Keratinocyte (primary cell): ENCODE results near the gene GAB2. TPM values are rescaled to one million over a fixed set of nuclear protein-coding genes. Genes with fewer than 3 reads are reported as not detected.

Experiments
- DNase-seq: peaks from one replicate; pipeline ENCODE4 v3.0.0-alpha.2; 2011; ENCODE audit warnings: low read depth, missing footprints, low spot score
- FAIRE-seq: peaks from 2 replicates; lab custom pipeline; 2011; peaks lifted over from hg19 to GRCh38; lab: Jason Lieb, UNC
- H2AFZ ChIP-seq: 2 replicates; pipeline ENCODE4 v1.6.0; 2012; ENCODE audit warnings: low read length, control low read depth, inconsistent platforms; ENCODE audit not compliant: control insufficient read depth
- H3K27ac ChIP-seq: 2 replicates; pipeline ENCODE4 v1.5.1; 2011; ENCODE audit warnings: low read length; ENCODE audit not compliant: control insufficient read depth, insufficient read depth
- H3K27me3 ChIP-seq: 3 replicates; pipeline ENCODE4 v1.6.0; 2011; ENCODE audit warnings: low read length; ENCODE audit not compliant: control insufficient read depth, insufficient read depth; ENCODE audit errors: extremely low read depth
- H3K36me3 ChIP-seq, 2 experiments: 2 replicates in 1 of 2; 3 replicates in 1 of 2; pipeline ENCODE4 v1.5.1; 2011; ENCODE audit warnings: low read length in 2 of 2, mild to moderate bottlenecking in 1 of 2; ENCODE audit not compliant: control insufficient read depth in 2 of 2, insufficient read depth in 2 of 2; ENCODE audit errors: extremely low read depth in 1 of 2
- H3K4me1 ChIP-seq: 3 replicates; pipeline ENCODE4 v1.5.1; 2011; ENCODE audit warnings: low read length; ENCODE audit not compliant: control insufficient read depth, insufficient read depth; ENCODE audit errors: extremely low read depth
- H3K4me2 ChIP-seq: 3 replicates; pipeline ENCODE4 v1.6.0; 2011; ENCODE audit warnings: low read depth, low read length; ENCODE audit not compliant: control insufficient read depth, insufficient read depth; ENCODE audit errors: extremely low read depth
- H3K4me3 ChIP-seq, 3 experiments: fragments of 200-600 bp in 1 of 3; sonication (generic) in 1 of 3; 2 replicates in 2 of 3; 3 replicates in 1 of 3; pipeline ENCODE4 v1.5.1; 2011 to 2016; ENCODE audit warnings: low read length in 3 of 3, mild to moderate bottlenecking in 3 of 3, control low read depth in 2 of 3, inconsistent platforms in 1 of 3, low read depth in 1 of 3, mixed read lengths in 1 of 3, mixed run types in 1 of 3, moderate library complexity in 1 of 3; ENCODE audit not compliant: control insufficient read depth in 2 of 3, insufficient read depth in 2 of 3; ENCODE audit errors: extremely low read depth in 1 of 3
- H3K79me2 ChIP-seq: 2 replicates; pipeline ENCODE4 v1.6.0; 2012; ENCODE audit warnings: low read length; ENCODE audit not compliant: control insufficient read depth, insufficient read depth
- H3K9ac ChIP-seq: 3 replicates; pipeline ENCODE4 v1.6.0; 2011; ENCODE audit warnings: low read length; ENCODE audit not compliant: control insufficient read depth, insufficient read depth; ENCODE audit errors: extremely low read depth
- H3K9me1 ChIP-seq: 3 replicates; pipeline ENCODE4 v1.6.0; 2011; ENCODE audit warnings: low read length; ENCODE audit not compliant: control insufficient read depth, insufficient read depth; ENCODE audit errors: extremely low read depth
- H3K9me3 ChIP-seq: 2 replicates; pipeline ENCODE4 v1.5.1; 2012; ENCODE audit warnings: low read depth, low read length; ENCODE audit not compliant: control insufficient read depth
- H4K20me1 ChIP-seq: 3 replicates; pipeline ENCODE4 v1.6.0; 2011; ENCODE audit warnings: low read length; ENCODE audit not compliant: control insufficient read depth, insufficient read depth; ENCODE audit errors: extremely low read depth
- EZH2 ChIP-seq: IDR thresholded peaks from one replicate; pipeline ENCODE4 v1.6.1; 2012; ENCODE audit warnings: inconsistent platforms, mild to moderate bottlenecking, low read length, moderate library complexity
- dilution Hi-C: fragments of 300-500 bp; cut with MboI; formaldehyde crosslinking; loops from one replicate; pipeline ENCODE4 v1.7.0; 2020; ENCODE audit warnings: low sequenced_read_pairs; ENCODE audit not compliant: extremely low pct_ligation_motif_present
- polyA plus RNA-seq, 5 experiments: library from polyadenylated mRNA; depleted of rRNA in 3 of 5; stranded (reverse) in 3 of 5; stranded (forward) in 1 of 5; unstranded in 1 of 5; fragments of >200 nt; gene quantifications; 1 replicate in 1 of 5; 2 replicates in 3 of 5; 3 replicates in 1 of 5; pipeline versions ENCODE4 v1.2.1 to v1.2.3, GENCODE V29; 2011 to 2012; ENCODE audit warnings: missing spikeins in 2 of 5, low read depth in 1 of 5, low replicate concordance in 1 of 5
- TF ChIP-seq, protein P1 (sequence below), 3 experiments: IDR thresholded peaks in 1 of 3; conservative IDR thresholded peaks in 1 of 3; optimal IDR thresholded peaks in 1 of 3; 2 replicates in 2 of 3; 3 replicates in 1 of 3; pipeline versions ENCODE3 to v1.5.1; 2011; ENCODE audit warnings: low read length in 3 of 3, mild to moderate bottlenecking in 3 of 3, moderate library complexity in 2 of 3, control low read depth in 1 of 3, inconsistent platforms in 1 of 3; ENCODE audit not compliant: insufficient read depth in 2 of 3; ENCODE audit errors: extremely low read depth in 1 of 3

GAB2 gene
- polyA plus RNA-seq, 1 donor (not counting 4 experiments of a cell fraction or from before 2014, with no cell fraction given), result 0.68 TPM

DNA sequence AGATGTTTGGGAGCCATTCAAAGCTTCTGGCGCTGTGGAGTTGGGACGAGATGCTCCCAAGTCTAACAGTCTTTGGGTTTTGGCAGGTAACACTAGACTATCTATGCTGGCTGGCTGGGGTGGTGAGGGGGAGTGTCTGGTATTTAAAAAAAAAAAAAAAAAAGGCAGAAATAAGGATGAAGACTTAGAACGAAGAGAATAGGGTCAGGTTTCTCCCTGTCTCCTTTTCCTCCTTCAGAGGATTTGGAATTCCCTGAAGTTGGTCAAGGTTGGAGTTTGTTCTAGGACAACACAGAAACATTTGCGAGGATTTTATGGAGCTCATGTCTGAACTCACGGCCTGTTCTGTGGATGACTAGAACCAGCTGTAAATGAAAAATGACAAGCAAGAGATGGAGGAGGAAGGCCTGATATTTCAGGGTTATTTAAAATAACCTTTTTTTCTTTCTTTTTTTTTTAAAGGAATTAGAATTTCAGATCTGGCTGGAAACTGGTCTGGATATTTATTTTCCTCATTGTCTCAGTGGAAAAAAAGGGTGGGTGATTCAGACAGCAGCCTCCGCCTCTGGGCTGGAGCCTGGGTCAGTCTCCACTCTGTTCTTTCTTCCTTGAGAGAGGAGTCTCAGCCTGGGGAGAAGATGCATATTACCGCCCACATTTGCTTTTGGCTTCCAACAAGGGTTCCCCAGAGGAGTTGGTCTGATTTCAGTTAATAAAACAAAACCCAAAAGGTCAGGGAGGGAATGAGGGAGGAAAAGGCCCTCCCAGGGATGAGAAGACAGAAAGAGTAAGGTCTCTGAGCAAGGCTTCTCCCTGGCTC lies 148.8 kb downstream of the GAB2 start:
- no peak overlapping the region for H3K27ac ChIP-seq
- FAIRE-seq, result no peak

DNA sequence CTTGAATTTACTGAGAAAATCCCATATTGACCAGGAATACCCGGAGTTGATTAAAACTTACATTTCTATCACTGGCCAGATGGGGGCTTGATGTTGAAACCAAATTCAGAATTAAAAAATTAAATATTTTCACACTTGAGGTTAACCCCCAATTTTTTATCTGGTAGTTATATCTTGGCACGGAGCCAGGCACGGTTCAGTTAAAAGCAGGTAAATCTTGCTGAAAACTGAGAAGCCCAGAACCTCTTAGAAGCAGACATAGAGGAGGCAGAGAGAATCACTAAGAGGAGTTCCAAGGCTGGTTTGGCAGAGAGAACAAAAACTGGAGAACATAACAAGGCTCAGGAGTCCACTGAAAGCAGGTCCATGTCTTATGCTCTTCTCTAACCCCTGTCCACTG lies 151.2 kb downstream of the GAB2 start:
- no peak overlapping the region for H3K9ac ChIP-seq
- H3K9me1 ChIP-seq, result no peaks in the 10 kb centered on the region
- no peaks in the 10 kb centered on the region for H3K9me3 ChIP-seq
- H3K4me1 ChIP-seq, result no peaks in the 10 kb centered on the region
- no peak for FAIRE-seq
- no peaks in the 10 kb centered on the region for H3K36me3 ChIP-seq
- H3K27ac ChIP-seq, result no peak overlapping the region
- dilution Hi-C loops, result no loop called here
- H3K79me2 ChIP-seq, result no peaks in the 10 kb centered on the region
- no peaks in the 10 kb centered on the region for H3K27me3 ChIP-seq
- no peak overlapping the region for H2AFZ ChIP-seq
- no peak overlapping the region for H3K4me3 ChIP-seq
- no peak for DNase-seq
- no peak overlapping the region for H3K4me2 ChIP-seq
- no peaks in the 10 kb centered on the region for H4K20me1 ChIP-seq
- TF ChIP-seq, protein P1, sequence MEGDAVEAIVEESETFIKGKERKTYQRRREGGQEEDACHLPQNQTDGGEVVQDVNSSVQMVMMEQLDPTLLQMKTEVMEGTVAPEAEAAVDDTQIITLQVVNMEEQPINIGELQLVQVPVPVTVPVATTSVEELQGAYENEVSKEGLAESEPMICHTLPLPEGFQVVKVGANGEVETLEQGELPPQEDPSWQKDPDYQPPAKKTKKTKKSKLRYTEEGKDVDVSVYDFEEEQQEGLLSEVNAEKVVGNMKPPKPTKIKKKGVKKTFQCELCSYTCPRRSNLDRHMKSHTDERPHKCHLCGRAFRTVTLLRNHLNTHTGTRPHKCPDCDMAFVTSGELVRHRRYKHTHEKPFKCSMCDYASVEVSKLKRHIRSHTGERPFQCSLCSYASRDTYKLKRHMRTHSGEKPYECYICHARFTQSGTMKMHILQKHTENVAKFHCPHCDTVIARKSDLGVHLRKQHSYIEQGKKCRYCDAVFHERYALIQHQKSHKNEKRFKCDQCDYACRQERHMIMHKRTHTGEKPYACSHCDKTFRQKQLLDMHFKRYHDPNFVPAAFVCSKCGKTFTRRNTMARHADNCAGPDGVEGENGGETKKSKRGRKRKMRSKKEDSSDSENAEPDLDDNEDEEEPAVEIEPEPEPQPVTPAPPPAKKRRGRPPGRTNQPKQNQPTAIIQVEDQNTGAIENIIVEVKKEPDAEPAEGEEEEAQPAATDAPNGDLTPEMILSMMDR (optimal IDR thresholded peaks at IDR 0.05 in 1 of 3, IDR thresholded peaks at IDR 0.05 in 1 of 3, conservative IDR thresholded peaks at IDR 0.05 in 1 of 3; ENCODE audit: extremely low read depth in 1 of 3, insufficient read depth in 2 of 3, low read length in 3 of 3), result no peak
- TF ChIP-seq EZH2, result no peak

More for the DNA sequence above, 148.8 kb downstream of the GAB2 start:
- H3K9ac ChIP-seq, result no peak overlapping the region
- H3K27me3 ChIP-seq, result no peaks in the 10 kb centered on the region
- dilution Hi-C loops, result no loop called here
- no peak overlapping the region for H3K4me3 ChIP-seq
- H3K4me1 ChIP-seq, result no peaks in the 10 kb centered on the region
- H3K9me1 ChIP-seq, result no peaks in the 10 kb centered on the region
- no peak for DNase-seq
- no peak overlapping the region for H3K4me2 ChIP-seq
- H3K36me3 ChIP-seq, result no peaks in the 10 kb centered on the region
- TF ChIP-seq, protein P1 (optimal IDR thresholded peaks at IDR 0.05 in 1 of 3, IDR thresholded peaks at IDR 0.05 in 1 of 3, conservative IDR thresholded peaks at IDR 0.05 in 1 of 3; ENCODE audit: extremely low read depth in 1 of 3, insufficient read depth in 2 of 3, low read length in 3 of 3), result no peak
- no peak for TF ChIP-seq EZH2
- H3K79me2 ChIP-seq, result no peaks in the 10 kb centered on the region
- H2AFZ ChIP-seq, result no peak overlapping the region
- H3K9me3 ChIP-seq, result no peaks in the 10 kb centered on the region
- H4K20me1 ChIP-seq, result no peaks in the 10 kb centered on the region
